SK-N-MC (cell line): ENCODE data around the gene CRACR2A.

Experiments used
- EZH2 ChIP-seq: fragments of 200-600 bp; sonication (generic); IDR thresholded peaks from one replicate; pipeline ENCODE4 v1.6.1; 2017; ENCODE audit warnings: antibody characterized with exemption
- POLR2AphosphoS5 ChIP-seq: IDR thresholded peaks from 2 replicates; pipeline ENCODE4 v1.6.1; 2012; ENCODE audit warnings: mild to moderate bottlenecking, low read depth, low read length, borderline replicate concordance

GRCh38 chr12:3613641-3614395 lies 139.1 kb downstream of the CRACR2A start:
- TF ChIP-seq POLR2AphosphoS5, result no peak
- no peak for TF ChIP-seq EZH2
